Adrenal gland (tissue), 12 donors: ENCODE data around the gene HTR4. TPM values are rescaled to one million over a fixed set of nuclear protein-coding genes. Genes with fewer than 3 reads are reported as not detected.

Experiments used
- DNase-seq, 7 donors: peaks; one replicate each; pipeline ENCODE4 v3.0.0-alpha.2; 2019 to 2020
- H3K27ac ChIP-seq, 5 donors: fragments of 200-600 bp; sonication (generic) in 4 of 5; 1 replicate in 3 of 5; 2 replicates in 2 of 5; pipeline versions ENCODE4 v1.5.1 to v1.8.0; 2016 to 2020; ENCODE audit warnings: mild to moderate bottlenecking in 1 of 5
- H3K27me3 ChIP-seq: fragments of 200-600 bp; 2 replicates; pipeline ENCODE4 v1.8.0; 2021
- H3K36me3 ChIP-seq, 2 donors: fragments of 200-600 bp; replicated peaks in 1 of 2; 1 replicate in 1 of 2; 2 replicates in 1 of 2; pipeline versions ENCODE4 v1.5.1 to v1.8.0; 2018 to 2022
- H3K4me1 ChIP-seq, 2 donors: fragments of 200-600 bp; replicated peaks in 1 of 2; 1 replicate in 1 of 2; 2 replicates in 1 of 2; pipeline versions ENCODE4 v1.5.1 to v1.8.0; 2018 to 2021
- H3K4me3 ChIP-seq, 4 donors: fragments of 200-600 bp; sonication (generic) in 3 of 4; one replicate each; pipeline ENCODE4 v1.5.1; 2016 to 2018
- H3K9me3 ChIP-seq, 3 donors: fragments of 200-600 bp; sonication (generic) in 1 of 3; replicated peaks in 1 of 3; 1 replicate in 2 of 3; 2 replicates in 1 of 3; pipeline versions ENCODE4 v1.5.1 to v1.8.0; 2016 to 2021
- POLR2A ChIP-seq, 2 donors: fragments of 450-650 bp; IDR thresholded peaks; one replicate each; pipeline ENCODE4 v1.6.1; 2017; ENCODE audit warnings: antibody characterized with exemption in 2 of 2, mild to moderate bottlenecking in 2 of 2, moderate library complexity in 1 of 2
- WGBS, 4 donors: extraction: QIAGEN DNeasy Blood & Tissue Kit in 2 of 4; methylation state at CpG; one replicate each; pipeline versions ENCODE4 v1.1.5 to v1.1.7; 2013 to 2017; 5-methylcytosine and 5-hydroxymethylcytosine counted together
- intact Hi-C, 2 donors: fragments of 100-400 bp; cut with DNase I; formaldehyde crosslinking; loops; one replicate each; pipeline versions ENCODE4 v1.14.1 to v1.15.0; 2022 to 2023
- polyA plus RNA-seq, 3 donors: library from polyadenylated mRNA; stranded (reverse); fragments of 200-250 nt in 2 of 3; fragments of 350-450 nt in 1 of 3; fragmentation: Illumina TruSeq in 1 of 3; extraction: RNeasy Lipid Tissue Mini Kit (QIAGEN cat#74804) in 1 of 3; gene quantifications; one replicate each; pipeline ENCODE4 v1.2.3, GENCODE V29; 2013 to 2014
- total RNA-seq, 9 donors: library from RNA; depleted of rRNA in 4 of 9; stranded (reverse); fragments of >200 nt in 4 of 9; fragments of 120-200 nt in 1 of 9; fragmentation: NEBNext Ultra II Directional in 1 of 9; extraction: Animal tissue kit (Norgen Biotek cat#: 25700) in 1 of 9; gene quantifications; one replicate each; pipeline versions ENCODE4 v1.1.0 to v1.2.4, GENCODE V29; 2013 to 2023
- TF ChIP-seq, protein P1 (sequence below), 6 experiments: fragments of 450-650 bp in 4 of 6; fragments of 200-600 bp in 2 of 6; sonication (generic) in 1 of 6; IDR thresholded peaks; 1 replicate in 5 of 6; 2 replicates in 1 of 6; pipeline versions ENCODE4 v1.5.1 to v1.8.0; 2016 to 2021; ENCODE audit warnings: antibody characterized with exemption in 6 of 6, mild to moderate bottlenecking in 2 of 6, moderate library complexity in 1 of 6
- donor health status: healthy with polysubstance abuse.
- donor health status: Bipolar disorder and iron deficiency.
- donor health status: DM: yes; HTN: yes; CAD: no.
- donor health status: DM: no; HTN: no; CAD: no.
- donor health status: DM: no; HTN: no; CAD: no.
- donor health status: DM: yes; HTN: yes; CAD: no.

Gene HTR4
- total and polyA plus RNA-seq, 12 donors = 0.11 to 2.6 (median 0.83) TPM; not detected in 1

DNA sequence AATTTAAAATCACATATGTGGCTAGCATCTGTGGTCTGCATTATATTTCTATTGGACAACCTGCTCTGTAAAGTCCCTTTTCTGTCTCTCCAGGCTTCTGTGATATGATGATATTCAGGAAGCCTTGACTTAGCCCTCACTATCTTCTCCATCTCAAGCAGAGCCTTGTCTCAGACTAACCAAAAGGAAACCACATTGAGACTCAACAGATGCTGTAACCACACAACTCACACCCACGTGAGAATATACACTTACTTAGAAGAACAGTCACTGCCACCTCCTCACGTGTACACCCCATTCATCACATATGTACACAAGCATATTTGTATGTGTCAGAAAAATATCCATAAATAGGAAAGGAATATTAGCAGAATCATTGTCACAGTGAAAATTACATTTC, 33.6 kb downstream of the HTR4 start:
- H3K4me3 ChIP-seq = no peak overlapping the region
- H3K4me1 ChIP-seq = no peaks in the 10 kb centered on the region
- no peaks in the 10 kb centered on the region for H3K36me3 ChIP-seq
- 31 to 34% (median 34%) methylated on average over 2 of the region's 2 CpGs for WGBS, 4 donors
- H3K9me3 ChIP-seq = no peaks in the 10 kb centered on the region
- no peaks in the 10 kb centered on the region for H3K27me3 ChIP-seq
- H3K27ac ChIP-seq = no peak overlapping the region
- no peak for DNase-seq
- TF ChIP-seq POLR2A (IDR thresholded peaks at IDR 0.05) = no peak
- TF ChIP-seq, protein P1, sequence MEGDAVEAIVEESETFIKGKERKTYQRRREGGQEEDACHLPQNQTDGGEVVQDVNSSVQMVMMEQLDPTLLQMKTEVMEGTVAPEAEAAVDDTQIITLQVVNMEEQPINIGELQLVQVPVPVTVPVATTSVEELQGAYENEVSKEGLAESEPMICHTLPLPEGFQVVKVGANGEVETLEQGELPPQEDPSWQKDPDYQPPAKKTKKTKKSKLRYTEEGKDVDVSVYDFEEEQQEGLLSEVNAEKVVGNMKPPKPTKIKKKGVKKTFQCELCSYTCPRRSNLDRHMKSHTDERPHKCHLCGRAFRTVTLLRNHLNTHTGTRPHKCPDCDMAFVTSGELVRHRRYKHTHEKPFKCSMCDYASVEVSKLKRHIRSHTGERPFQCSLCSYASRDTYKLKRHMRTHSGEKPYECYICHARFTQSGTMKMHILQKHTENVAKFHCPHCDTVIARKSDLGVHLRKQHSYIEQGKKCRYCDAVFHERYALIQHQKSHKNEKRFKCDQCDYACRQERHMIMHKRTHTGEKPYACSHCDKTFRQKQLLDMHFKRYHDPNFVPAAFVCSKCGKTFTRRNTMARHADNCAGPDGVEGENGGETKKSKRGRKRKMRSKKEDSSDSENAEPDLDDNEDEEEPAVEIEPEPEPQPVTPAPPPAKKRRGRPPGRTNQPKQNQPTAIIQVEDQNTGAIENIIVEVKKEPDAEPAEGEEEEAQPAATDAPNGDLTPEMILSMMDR (IDR thresholded peaks at IDR 0.05) = no peak
- intact Hi-C loops = no loop called here

DNA sequence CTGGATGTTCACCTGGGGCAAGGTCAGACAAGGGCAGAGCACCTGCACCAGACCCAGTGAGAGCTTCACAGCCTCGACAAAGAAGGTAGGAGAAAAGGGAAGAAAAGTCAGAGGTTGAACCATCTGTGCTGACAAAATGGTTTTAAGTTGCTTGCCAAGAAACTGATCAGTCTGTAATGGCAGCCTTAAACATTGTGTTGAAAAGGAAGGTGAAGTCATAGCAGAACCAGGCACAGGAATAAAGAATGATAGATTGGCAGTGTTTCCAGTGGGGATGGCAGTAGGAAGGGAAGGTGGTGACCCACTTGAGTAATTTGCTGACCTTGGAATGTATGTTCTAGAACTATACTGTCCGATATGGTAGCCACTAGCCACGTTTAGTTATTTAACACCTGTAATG, 34.2 kb downstream of the HTR4 start:
- no peak overlapping the region for H3K4me3 ChIP-seq
- intact Hi-C loops = no loop called here

DNA sequence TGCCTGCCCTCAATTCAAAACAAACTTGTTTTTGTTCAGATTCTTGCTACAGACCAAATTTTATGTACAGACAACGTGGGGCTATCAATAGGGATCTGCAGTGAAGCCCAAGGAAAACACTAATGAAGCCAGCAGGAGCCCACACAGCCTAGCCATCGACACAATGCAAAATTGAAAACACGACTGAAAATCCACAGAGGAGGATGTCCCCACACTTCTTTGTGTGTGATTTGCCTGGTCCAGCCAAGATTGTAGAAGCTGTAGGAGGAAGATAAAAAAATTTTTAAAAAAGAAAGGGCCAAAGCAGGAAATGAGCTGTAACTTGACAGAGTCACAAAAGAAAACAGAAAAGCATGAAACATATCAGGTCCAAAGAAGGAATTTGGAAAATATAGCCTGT, 34.8 kb downstream of the HTR4 start:
- Histone ChIP-seq H3K4me1 (no peaks in the 10 kb centered on the region), H3K27me3 (no peaks in the 10 kb centered on the region), H3K36me3 (no peaks in the 10 kb centered on the region), H3K9me3 (no peaks in the 10 kb centered on the region), H3K27ac (no peak overlapping the region), H3K4me3 (no peak overlapping the region)
- WGBS, 4 donors = 54 to 66% (median 61%) methylated on average over 3 of the region's 3 CpGs
- intact Hi-C loops = no loop called here
- no peak for DNase-seq
- TF ChIP-seq, protein P1 (IDR thresholded peaks at IDR 0.05) = no peak

More for the DNA sequence above, 34.2 kb downstream of the HTR4 start:
- WGBS, 4 donors = 59 to 63% (median 63%) methylated on average over 3 of the region's 3 CpGs
- Histone ChIP-seq H3K9me3 (no peaks in the 10 kb centered on the region), H3K27me3 (no peaks in the 10 kb centered on the region), H3K36me3 (no peaks in the 10 kb centered on the region), H3K27ac (no peak overlapping the region), H3K4me1 (no peaks in the 10 kb centered on the region)
- no peak for TF ChIP-seq POLR2A (IDR thresholded peaks at IDR 0.05)
- TF ChIP-seq, protein P1 (IDR thresholded peaks at IDR 0.05) = no peak
- DNase-seq = no peak

DNA sequence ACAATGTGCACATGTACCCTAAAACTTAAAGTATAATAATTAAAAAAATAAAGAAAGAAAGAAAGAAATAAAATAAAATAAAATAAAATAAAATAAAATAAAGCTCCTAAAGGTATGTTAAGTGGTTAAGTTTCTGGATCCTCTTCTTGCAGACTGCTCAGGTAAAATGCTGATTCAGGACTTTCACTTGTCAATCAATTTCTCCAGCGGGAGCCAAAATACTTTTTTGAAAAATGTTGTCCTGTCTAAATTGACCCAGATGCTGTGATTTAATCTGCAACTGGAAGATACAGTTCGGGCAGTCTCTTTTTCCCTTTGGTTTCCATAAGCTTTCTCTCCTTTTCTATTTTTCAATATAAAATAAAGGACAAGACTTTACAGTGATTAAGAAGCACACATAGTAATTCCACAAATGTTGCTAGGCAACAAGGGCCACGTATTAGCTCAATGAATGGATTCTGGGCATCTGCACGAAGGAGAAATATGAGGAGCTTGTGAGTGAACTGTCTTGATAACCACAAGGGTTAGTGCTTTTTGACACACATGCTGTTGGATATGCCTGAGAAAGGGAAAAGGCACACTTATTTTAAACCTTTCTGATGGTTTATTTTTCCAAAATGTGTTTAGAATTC, 38.6 kb downstream of the HTR4 start:
- no peak for TF ChIP-seq POLR2A (IDR thresholded peaks at IDR 0.05)
- TF ChIP-seq, protein P1 (IDR thresholded peaks at IDR 0.05) = no peak
- Histone ChIP-seq H3K27me3 (no peaks in the 10 kb centered on the region), H3K9me3 (no peaks in the 10 kb centered on the region), H3K4me1 (no peaks in the 10 kb centered on the region), H3K27ac (no peak overlapping the region), H3K36me3 (no peaks in the 10 kb centered on the region), H3K4me3 (no peak overlapping the region)
- intact Hi-C loops = no loop called here
- peak in 1 of 7 donors; percentile 9 for DNase-seq
- 47 to 53% (median 50%) methylated on average over 4 of the region's 4 CpGs for WGBS, 4 donors
